GM23338 (cell line): ENCODE measurements around the gene AGPAT3. TPM values are rescaled to one million over a fixed set of nuclear protein-coding genes. Genes with fewer than 3 reads are reported as not detected.

Experiments
- ATAC-seq: fragments of 200-7000 bp; cut with Tn5 transposase; 3 replicates; pipeline ENCODE4 v1.9.1; 2020
- DNase-seq: peaks from one replicate; pipeline ENCODE4 v3.0.0-alpha.2; 2015; ENCODE audit warnings: low spot score
- H2AFZ ChIP-seq: fragments of 200-600 bp; sonication (generic); 2 replicates; pipeline ENCODE4 v1.8.0; 2016; ENCODE audit warnings: antibody characterized with exemption, mild to moderate bottlenecking, moderate library complexity
- H3F3A ChIP-seq: fragments of 200-600 bp; sonication (generic); replicated peaks from 2 replicates; pipeline ENCODE4 v1.8.0; 2017; ENCODE audit warnings: antibody characterized with exemption, mixed run types, low read depth
- H3K27ac ChIP-seq: fragments of 200-600 bp; sonication (generic); 2 replicates; pipeline ENCODE4 v1.6.1; 2016; ENCODE audit warnings: low read depth
- H3K27me3 ChIP-seq: fragments of 200-600 bp; sonication (generic); 2 replicates; pipeline ENCODE4 v1.8.0; 2016; ENCODE audit warnings: mild to moderate bottlenecking, mixed run types, moderate library complexity; ENCODE audit not compliant: insufficient read depth
- H3K36me3 ChIP-seq: fragments of 200-600 bp; sonication (generic); 2 replicates; pipeline ENCODE4 v1.8.0; 2016; ENCODE audit warnings: mild to moderate bottlenecking; ENCODE audit not compliant: insufficient read depth
- H3K4me1 ChIP-seq: fragments of 200-600 bp; sonication (generic); 2 replicates; pipeline ENCODE4 v1.8.0; 2016; ENCODE audit warnings: mild to moderate bottlenecking, moderate library complexity; ENCODE audit not compliant: insufficient read depth
- H3K4me2 ChIP-seq: fragments of 200-600 bp; sonication (generic); 2 replicates; pipeline ENCODE4 v1.7.1; 2017; ENCODE audit warnings: mixed run types
- H3K4me3 ChIP-seq: fragments of 200-600 bp; sonication (generic); 2 replicates; pipeline ENCODE4 v1.6.1; 2016; ENCODE audit warnings: mixed run types
- H3K79me2 ChIP-seq: fragments of 200-600 bp; sonication (generic); replicated peaks from 2 replicates; pipeline ENCODE4 v1.8.0; 2017; ENCODE audit warnings: mild to moderate bottlenecking; ENCODE audit not compliant: insufficient read depth
- H3K9me2 ChIP-seq: fragments of 200-600 bp; sonication (generic); 2 replicates; pipeline ENCODE4 v1.8.0; 2017; ENCODE audit not compliant: insufficient read depth
- H4K20me1 ChIP-seq: fragments of 200-600 bp; sonication (generic); replicated peaks from 2 replicates; pipeline ENCODE4 v1.8.0; 2017; ENCODE audit warnings: mild to moderate bottlenecking; ENCODE audit not compliant: insufficient read depth
- H3K27ac Mint-ChIP-seq: 2 replicates; pipeline ENCODE4 v1.8.0; 2020; ENCODE audit warnings: inconsistent platforms, mild to moderate bottlenecking, moderate library complexity, mixed read lengths
- H3K27me3 Mint-ChIP-seq: 3 replicates; pipeline ENCODE4 v1.8.0; 2022; ENCODE audit warnings: low read depth, mild to moderate bottlenecking, moderate library complexity, mixed read lengths, inconsistent platforms; ENCODE audit not compliant: insufficient read depth, poor library complexity
- H3K36me3 Mint-ChIP-seq: 3 replicates; pipeline ENCODE4 v1.8.0; 2021; ENCODE audit warnings: low read depth, mild to moderate bottlenecking, inconsistent platforms, moderate library complexity, mixed read lengths
- H3K4me1 Mint-ChIP-seq: 3 replicates; pipeline ENCODE4 v1.8.0; 2020; ENCODE audit warnings: mild to moderate bottlenecking, inconsistent platforms, mixed read lengths
- H3K4me3 Mint-ChIP-seq: 3 replicates; pipeline ENCODE4 v1.8.0; 2021; ENCODE audit warnings: moderate library complexity, mild to moderate bottlenecking, inconsistent platforms, mixed read lengths
- H3K9me3 Mint-ChIP-seq: 3 replicates; pipeline ENCODE4 v1.8.0; 2020; ENCODE audit warnings: moderate library complexity, mild to moderate bottlenecking, inconsistent platforms, mixed read lengths
- ETS1 ChIP-seq: IDR thresholded peaks from 2 replicates; pipeline ENCODE4 v1.6.1; 2016; ENCODE audit warnings: antibody characterized with exemption
- polyA plus RNA-seq: library from polyadenylated mRNA; unstranded; fragments of >200 nt; fragmentation: Nextera tagmentation; extraction: Ambion mirVana; gene quantifications from 2 replicates; pipeline ENCODE4 v1.2.1, GENCODE V29; 2016
- small RNA-seq: library from RNA; depleted of rRNA; stranded (forward); fragments of <200 nt; gene quantifications from one replicate; pipeline ENCODE3, GENCODE V24; 2014; ENCODE audit warnings: low replicate concordance
- total RNA-seq: library from RNA; depleted of rRNA; stranded (reverse); fragments of >200 nt; shearing (Covaris generic); gene quantifications from 2 replicates; pipeline ENCODE4 v1.2.3, GENCODE V29; 2014; rRNA removed

AGPAT3 gene
- total and polyA plus RNA-seq, 2 experiments from 2014 or later, result 2.1 to 6.1 TPM

- DNase-seq (no peak), ATAC-seq (no peak)
- Histone ChIP-seq H3K27me3 (no peaks in the 10 kb centered on the region), H3K9me2 (no peaks in the 10 kb centered on the region), H3K4me2 (no peak overlapping the region), H3K4me1 (no peaks in the 10 kb centered on the region), H3K27ac (no peak overlapping the region), H3K36me3 (peaks cover 23% of the 10 kb centered on the region; the same call in 1 of the 2 replicates), H4K20me1 (peaks cover 15% of the 10 kb centered on the region), H3F3A (no peaks in the 10 kb centered on the region), H2AFZ (no peak overlapping the region), H3K79me2 (peaks cover 50% of the 10 kb centered on the region), H3K4me3 (no peak overlapping the region)
- Mint-ChIP-seq H3K9me3 (no peaks in the 10 kb centered on the region), H3K27me3 (peaks cover 1% of the 10 kb centered on the region), H3K4me3 (no peak overlapping the region), H3K27ac (no peak overlapping the region), H3K36me3 (peaks cover 32% of the 10 kb centered on the region), H3K4me1 (no peaks in the 10 kb centered on the region; the same call in 2 of the 3 replicates)
- TF ChIP-seq ETS1, result no peak
Observed at GRCh38 chr21:44035244-44035643, 170.2 kb downstream of the AGPAT3 start.

Small RNA genes within 50 kb of the gene (small RNA-seq; reads per million reads assigned to genes)
- gene RNU6-1150P (not detected), gene RNU6-859P (not detected)

Other genes starting within 250 kb of the AGPAT3 start
- 2.0 and 2.3 TPM in 2 replicates for gene HSF2BP, start 205.7 kb upstream of the AGPAT3 start, total RNA-seq
- 0.78 and 0.82 TPM in 2 replicates for gene HSF2BP, start 205.7 kb upstream of the AGPAT3 start, polyA plus RNA-seq
- 91.7 and 95.7 TPM in 2 replicates for gene RRP1B, start 205.7 kb upstream of the AGPAT3 start, total RNA-seq
- 54.0 and 54.8 TPM in 2 replicates for gene RRP1B, start 205.7 kb upstream of the AGPAT3 start, polyA plus RNA-seq
- 56.7 and 66.3 TPM in 2 replicates for gene PDXK, start 146.1 kb upstream of the AGPAT3 start, total RNA-seq
- 48.6 and 53.2 TPM in 2 replicates for gene PDXK, start 146.1 kb upstream of the AGPAT3 start, polyA plus RNA-seq
- 10.0 and 10.1 TPM in 2 replicates for gene CSTB, start 88.9 kb upstream of the AGPAT3 start, total RNA-seq
- gene CSTB, start 88.9 kb upstream of the AGPAT3 start, polyA plus RNA-seq, result 142 and 147 TPM in 2 replicates
- gene RRP1, start 75.6 kb upstream of the AGPAT3 start, total RNA-seq, result 54.6 and 63.5 TPM in 2 replicates
- gene RRP1, start 75.6 kb upstream of the AGPAT3 start, polyA plus RNA-seq, result 33.2 and 36.5 TPM in 2 replicates
- gene TRAPPC10, start 147.1 kb downstream of the AGPAT3 start, total RNA-seq, result 27.1 and 30.9 TPM in 2 replicates
- gene TRAPPC10, start 147.1 kb downstream of the AGPAT3 start, polyA plus RNA-seq, result 14.0 and 16.2 TPM in 2 replicates
- gene PWP2, start 242.2 kb downstream of the AGPAT3 start, total RNA-seq, result 59.2 and 64.9 TPM in 2 replicates
- 17.6 and 18.2 TPM in 2 replicates for gene PWP2, start 242.2 kb downstream of the AGPAT3 start, polyA plus RNA-seq